Measurements from ENCODE around the gene ZRANB3.

The ZRANB3 gene

DNA sequence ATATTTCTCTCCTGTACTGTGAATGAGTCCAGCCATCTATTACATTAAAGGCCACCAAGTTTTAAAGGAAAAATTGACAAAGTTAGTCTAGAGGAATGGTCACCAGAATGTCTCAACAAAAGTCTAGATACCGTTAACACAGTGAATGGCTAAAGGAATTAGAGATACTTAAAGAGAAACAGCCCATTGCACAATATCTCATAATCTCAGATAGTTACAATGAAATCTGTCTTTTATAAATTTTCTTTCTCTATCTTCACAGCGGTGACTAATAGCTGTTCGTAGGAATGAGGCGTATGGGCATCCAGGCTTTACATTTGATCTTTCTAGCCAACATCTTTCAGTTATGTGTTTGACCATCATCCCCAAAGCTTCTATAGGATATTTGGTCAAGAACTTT is 30.9 kb upstream of the ZRANB3 start:
- Histone ChIP-seq H2AFZ (ENCODE audit: low read length) (no peak overlapping the region), H3K18ac (ENCODE audit: low read length) (no peak overlapping the region)

GRCh38 chr2:135557530-135557929 is 26.5 kb upstream of the ZRANB3 start:
- no peak overlapping the region for H3K4me2 ChIP-seq (ENCODE audit: insufficient read depth, low read length, poor library complexity, severe bottlenecking)
- H3K36me3 ChIP-seq (replicated peaks in 1 of 2; ENCODE audit: control insufficient read depth in 2 of 2, insufficient read depth in 2 of 2, low read length in 2 of 2): peaks cover 2 to 12% of the 10 kb centered on the region in 2 donors
- H2BK15ac ChIP-seq (ENCODE audit: low read length): no peak overlapping the region
- H3K9ac ChIP-seq (ENCODE audit: low read depth, low read length, poor library complexity): no peak overlapping the region
- no peak overlapping the region for H3K14ac ChIP-seq (ENCODE audit: low read length)
- H3K18ac ChIP-seq (ENCODE audit: low read length): no peak overlapping the region
- no peak overlapping the region for H3K27ac ChIP-seq (replicated peaks; ENCODE audit: low read length)
- H4K8ac ChIP-seq (ENCODE audit: low read depth, low read length): no peak overlapping the region
- no peak overlapping the region for H2AFZ ChIP-seq (ENCODE audit: low read length)
- no peak overlapping the region for H2BK120ac ChIP-seq (ENCODE audit: low read depth, low read length)
- H3K4me3 ChIP-seq (ENCODE audit: low read length in 2 of 2): no peak overlapping the region
- peaks cover 0 to 2% (median 0%) of the 10 kb centered on the region in 3 experiments for H3K27me3 ChIP-seq (ENCODE audit: control insufficient read depth in 3 of 3, insufficient read depth in 3 of 3, low read depth in 1 of 3, low read length in 3 of 3)
- no peak overlapping the region for H3K23ac ChIP-seq (ENCODE audit: low read depth, low read length, poor library complexity)
- no peak for DNase-seq (ENCODE audit: low spot score)
- no CpG with 5 or more reads among the region's 1 CpG for WGBS, 2 donors (ENCODE audit: extremely low coverage in 2 of 2, insufficient read length in 2 of 2, insufficient replicate concordance in 1 of 2)
- peaks cover 4% of the 10 kb centered on the region for H3K79me1 ChIP-seq (ENCODE audit: low read depth, low read length)
- no peak overlapping the region for H3K4ac ChIP-seq (ENCODE audit: low read length)
- no peaks in the 10 kb centered on the region for H3K9me3 ChIP-seq (replicated peaks in 1 of 2; ENCODE audit: control insufficient read depth in 2 of 2, insufficient read depth in 1 of 2, low read depth in 1 of 2, low read length in 2 of 2)
- H2BK5ac ChIP-seq (ENCODE audit: low read length): no peak overlapping the region
- no peak overlapping the region for H4K91ac ChIP-seq (ENCODE audit: low read depth, low read length, poor library complexity)
- H3K4me1 ChIP-seq (ENCODE audit: control insufficient read depth in 2 of 2, insufficient read depth in 1 of 2, low read depth in 1 of 2, low read length in 2 of 2): no peaks in the 10 kb centered on the region
- no peak overlapping the region for H2BK12ac ChIP-seq (ENCODE audit: low read length)
- no peak overlapping the region for H2AK5ac ChIP-seq (ENCODE audit: low read depth, low read length)

More for the DNA sequence above, 30.9 kb upstream of the ZRANB3 start:
- no peak overlapping the region for H3K4ac ChIP-seq (ENCODE audit: low read length)
- H4K91ac ChIP-seq (ENCODE audit: low read depth, low read length, poor library complexity): no peak overlapping the region
- no peak for DNase-seq (ENCODE audit: low spot score)
- no peak overlapping the region for H3K23ac ChIP-seq (ENCODE audit: low read depth, low read length, poor library complexity)
- peaks cover 0 to 6% of the 10 kb centered on the region in 2 donors for H3K36me3 ChIP-seq (replicated peaks in 1 of 2; ENCODE audit: control insufficient read depth in 2 of 2, insufficient read depth in 2 of 2, low read length in 2 of 2)
- peaks cover 4% of the 10 kb centered on the region for H3K79me1 ChIP-seq (ENCODE audit: low read depth, low read length)
- no peak overlapping the region for H2BK12ac ChIP-seq (ENCODE audit: low read length)
- no peak overlapping the region for H2AK5ac ChIP-seq (ENCODE audit: low read depth, low read length)
- H3K4me1 ChIP-seq (ENCODE audit: control insufficient read depth in 2 of 2, insufficient read depth in 1 of 2, low read depth in 1 of 2, low read length in 2 of 2): no peaks in the 10 kb centered on the region
- no peak overlapping the region for H2BK120ac ChIP-seq (ENCODE audit: low read depth, low read length)
- no peaks in the 10 kb centered on the region for H3K9me3 ChIP-seq (replicated peaks in 1 of 2; ENCODE audit: control insufficient read depth in 2 of 2, insufficient read depth in 1 of 2, low read depth in 1 of 2, low read length in 2 of 2)
- no peak overlapping the region for H3K4me3 ChIP-seq (ENCODE audit: low read length in 2 of 2)
- no CpG with 5 or more reads among the region's 4 CpGs for WGBS, 2 donors (ENCODE audit: extremely low coverage in 2 of 2, insufficient read length in 2 of 2, insufficient replicate concordance in 1 of 2)
- H4K8ac ChIP-seq (ENCODE audit: low read depth, low read length): no peak overlapping the region
- no peak overlapping the region for H3K27ac ChIP-seq (replicated peaks; ENCODE audit: low read length)
- H3K9ac ChIP-seq (ENCODE audit: low read depth, low read length, poor library complexity): no peak overlapping the region
- no peak overlapping the region for H3K14ac ChIP-seq (ENCODE audit: low read length)
- H3K27me3 ChIP-seq (ENCODE audit: control insufficient read depth in 3 of 3, insufficient read depth in 3 of 3, low read depth in 1 of 3, low read length in 3 of 3): peaks cover 0 to 2% (median 0%) of the 10 kb centered on the region in 3 experiments
- no peak overlapping the region for H2BK15ac ChIP-seq (ENCODE audit: low read length)
- H2BK5ac ChIP-seq (ENCODE audit: low read length): no peak overlapping the region
- H3K4me2 ChIP-seq (ENCODE audit: insufficient read depth, low read length, poor library complexity, severe bottlenecking): no peak overlapping the region

DNA sequence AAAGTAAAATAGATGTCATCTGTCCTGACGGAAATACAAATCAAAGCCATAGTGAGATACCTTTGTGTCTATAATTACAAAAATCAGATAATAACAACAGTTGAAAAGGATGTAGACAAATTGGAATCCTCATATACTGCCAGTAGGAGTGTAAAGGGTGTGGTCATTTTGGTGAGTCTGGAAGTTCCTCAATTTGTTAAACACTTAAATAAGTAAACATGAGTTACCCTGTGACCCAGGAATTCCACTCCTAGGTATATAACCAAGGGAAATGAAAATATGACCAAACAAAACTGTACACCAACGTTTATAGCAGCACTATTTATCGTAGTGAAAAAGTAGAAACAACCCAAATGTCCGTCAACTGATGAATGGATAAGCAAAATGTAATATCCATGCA is 24.3 kb upstream of the ZRANB3 start:
- H3K9me3 ChIP-seq (replicated peaks in 1 of 2; ENCODE audit: control insufficient read depth in 2 of 2, insufficient read depth in 1 of 2, low read depth in 1 of 2, low read length in 2 of 2): no peaks in the 10 kb centered on the region
- peaks cover 4% of the 10 kb centered on the region for H3K79me1 ChIP-seq (ENCODE audit: low read depth, low read length)
- WGBS, 2 donors (ENCODE audit: extremely low coverage in 2 of 2, insufficient read length in 2 of 2, insufficient replicate concordance in 1 of 2): no CpG with 5 or more reads among the region's 4 CpGs
- no peak for DNase-seq (ENCODE audit: low spot score)
- no peak overlapping the region for H3K23ac ChIP-seq (ENCODE audit: low read depth, low read length, poor library complexity)
- H3K4me3 ChIP-seq (ENCODE audit: low read length in 2 of 2): no peak overlapping the region
- H3K14ac ChIP-seq (ENCODE audit: low read length): no peak overlapping the region
- H2AFZ ChIP-seq (ENCODE audit: low read length): no peak overlapping the region
- H3K4me2 ChIP-seq (ENCODE audit: insufficient read depth, low read length, poor library complexity, severe bottlenecking): no peak overlapping the region
- no peak overlapping the region for H3K27ac ChIP-seq (replicated peaks; ENCODE audit: low read length)
- no peak overlapping the region for H2AK5ac ChIP-seq (ENCODE audit: low read depth, low read length)
- no peak overlapping the region for H2BK15ac ChIP-seq (ENCODE audit: low read length)
- no peak overlapping the region for H2BK12ac ChIP-seq (ENCODE audit: low read length)
- H2BK120ac ChIP-seq (ENCODE audit: low read depth, low read length): no peak overlapping the region
- no peak overlapping the region for H3K9ac ChIP-seq (ENCODE audit: low read depth, low read length, poor library complexity)
- no peak overlapping the region for H3K18ac ChIP-seq (ENCODE audit: low read length)
- H3K4ac ChIP-seq (ENCODE audit: low read length): no peak overlapping the region
- H4K91ac ChIP-seq (ENCODE audit: low read depth, low read length, poor library complexity): no peak overlapping the region
- no peak overlapping the region for H2BK5ac ChIP-seq (ENCODE audit: low read length)
- H3K36me3 ChIP-seq (replicated peaks in 1 of 2; ENCODE audit: control insufficient read depth in 2 of 2, insufficient read depth in 2 of 2, low read length in 2 of 2): peaks cover 2 to 10% of the 10 kb centered on the region in 2 donors
- H3K4me1 ChIP-seq (ENCODE audit: control insufficient read depth in 2 of 2, insufficient read depth in 1 of 2, low read depth in 1 of 2, low read length in 2 of 2): no peaks in the 10 kb centered on the region
- H3K27me3 ChIP-seq (ENCODE audit: control insufficient read depth in 3 of 3, insufficient read depth in 3 of 3, low read depth in 1 of 3, low read length in 3 of 3): peaks cover 0 to 2% (median 0%) of the 10 kb centered on the region in 3 experiments
- H4K8ac ChIP-seq (ENCODE audit: low read depth, low read length): no peak overlapping the region

- DNase-seq (ENCODE audit: low spot score): no peak
- Histone ChIP-seq H3K27me3 (ENCODE audit: control insufficient read depth in 3 of 3, insufficient read depth in 3 of 3, low read depth in 1 of 3, low read length in 3 of 3) (peaks cover 0 to 2% (median 0%) of the 10 kb centered on the region in 3 experiments), H2BK15ac (ENCODE audit: low read length) (no peak overlapping the region), H4K91ac (ENCODE audit: low read depth, low read length, poor library complexity) (no peak overlapping the region), H3K23ac (ENCODE audit: low read depth, low read length, poor library complexity) (no peak overlapping the region), H3K79me1 (ENCODE audit: low read depth, low read length) (peaks cover 4% of the 10 kb centered on the region), H3K18ac (ENCODE audit: low read length) (no peak overlapping the region), H3K4ac (ENCODE audit: low read length) (no peak overlapping the region), H3K27ac (replicated peaks; ENCODE audit: low read length) (no peak overlapping the region), H3K36me3 (replicated peaks in 1 of 2; ENCODE audit: control insufficient read depth in 2 of 2, insufficient read depth in 2 of 2, low read length in 2 of 2) (peaks cover 2 to 8% of the 10 kb centered on the region in 2 donors), H2BK12ac (ENCODE audit: low read length) (no peak overlapping the region), H3K4me1 (ENCODE audit: control insufficient read depth in 2 of 2, insufficient read depth in 1 of 2, low read depth in 1 of 2, low read length in 2 of 2) (no peaks in the 10 kb centered on the region), H2AFZ (ENCODE audit: low read length) (no peak overlapping the region), H3K4me2 (ENCODE audit: insufficient read depth, low read length, poor library complexity, severe bottlenecking) (no peak overlapping the region), H2BK5ac (ENCODE audit: low read length) (no peak overlapping the region), H2AK5ac (ENCODE audit: low read depth, low read length) (no peak overlapping the region), H3K14ac (ENCODE audit: low read length) (no peak overlapping the region), H4K8ac (ENCODE audit: low read depth, low read length) (no peak overlapping the region), H3K9me3 (replicated peaks in 1 of 2; ENCODE audit: control insufficient read depth in 2 of 2, insufficient read depth in 1 of 2, low read depth in 1 of 2, low read length in 2 of 2) (no peaks in the 10 kb centered on the region), H2BK120ac (ENCODE audit: low read depth, low read length) (no peak overlapping the region), H3K4me3 (ENCODE audit: low read length in 2 of 2) (no peak overlapping the region), H3K9ac (ENCODE audit: low read depth, low read length, poor library complexity) (no peak overlapping the region)
- WGBS, 2 donors (ENCODE audit: extremely low coverage in 2 of 2, insufficient read length in 2 of 2, insufficient replicate concordance in 1 of 2): no CpG with 5 or more reads among the region's 4 CpGs
These were observed 21.9 kb upstream of the ZRANB3 start for GRCh38 chr2:135552887-135553286.
